Activated CD8-positive, alpha-beta memory T cell treated with anti-CD3 and anti-CD28 coated beads for 36 hours (primary cell): Measurements from ENCODE around the gene KCNE2. TPM values are rescaled to one million over a fixed set of nuclear protein-coding genes. Genes with fewer than 3 reads are reported as not detected.
"Not testable (repeated sequence)": the region's sequence is repeated elsewhere in the genome, so short reads cannot be mapped to it uniquely, and the experiment has no call there.

Experiments
- CTCF ChIA-PET: fragments of 350-600 bp; sonication (Branson Sonifier 250); formaldehyde crosslinking; loops from one replicate; lab custom pipeline; 2021; ENCODE audit warnings: antibody characterized with exemption; lab: Charles Lee
- POLR2A ChIA-PET: fragments of 350-600 bp; sonication (Branson Sonifier 250); formaldehyde crosslinking; loops from one replicate; lab custom pipeline; 2021; ENCODE audit warnings: antibody characterized with exemption; lab: Charles Lee
- total RNA-seq, 2 experiments: library from RNA; stranded (reverse); gene quantifications; one replicate each; pipeline ENCODE4 v1.2.3, GENCODE V29; 2021

KCNE2 gene
- total RNA-seq, 2 experiments from 2014 or later, result not detected

DNA sequence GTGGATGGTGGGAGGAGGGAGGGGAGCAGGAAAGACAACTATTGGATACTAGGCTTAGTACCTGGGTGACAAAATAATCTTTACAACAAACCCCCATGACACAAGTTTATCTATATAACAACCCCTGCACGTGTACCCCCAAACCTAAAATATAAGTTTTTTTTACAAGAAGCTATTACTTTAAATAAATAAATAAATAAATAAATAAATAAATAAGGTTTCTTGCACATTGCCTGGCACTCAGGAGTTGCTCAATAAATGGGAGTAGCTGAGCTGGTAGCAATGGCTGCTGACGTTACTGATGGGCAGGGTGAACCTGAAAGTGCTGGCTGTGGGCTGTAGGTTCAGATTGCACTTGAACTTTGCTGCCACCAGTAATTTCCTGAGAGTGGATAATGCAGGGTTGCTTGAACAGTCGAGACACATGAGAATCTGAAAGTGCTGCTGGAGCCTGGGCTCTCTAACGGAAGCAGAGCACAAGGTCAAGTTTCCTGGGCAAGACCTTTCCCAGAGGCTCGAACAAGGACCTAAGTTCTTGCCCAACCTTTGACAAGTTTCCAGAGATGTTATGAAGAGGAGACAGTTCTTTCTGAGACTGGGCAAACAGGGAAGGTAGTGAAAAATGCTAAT lies 14.8 kb upstream of the KCNE2 start:
- CTCF ChIA-PET, result interaction anchor here (0.5 to 7.6 kb wide), 9 partner anchors 10 to 425 kb away, joined by 3 to 70 read pairs (median 3); no protein-coding TSS in a partner anchor
- POLR2A ChIA-PET, result no interaction called here

DNA sequence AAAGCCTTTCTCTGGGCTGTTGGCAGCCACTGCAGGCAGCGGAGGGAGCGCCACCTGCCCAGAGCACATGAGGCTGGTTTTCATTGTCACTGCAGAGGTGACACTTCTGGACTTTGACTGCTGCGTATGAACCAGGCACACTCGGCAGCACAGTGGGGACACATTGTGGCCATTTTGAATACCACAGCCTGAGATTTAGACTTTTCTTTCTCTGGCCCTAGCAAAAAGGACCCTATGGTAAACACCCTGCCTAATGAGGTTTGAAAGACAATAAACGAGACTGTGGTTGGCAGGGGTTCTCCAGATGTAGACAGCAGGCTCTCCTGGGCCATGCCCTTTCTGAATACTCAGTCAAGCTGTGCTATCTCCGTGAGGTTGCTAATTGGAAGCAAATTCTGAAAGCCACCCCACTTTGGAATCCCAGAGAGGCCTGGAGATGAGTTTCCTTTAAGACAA lies 12.0 kb upstream of the KCNE2 start:
- ChIA-PET CTCF (interaction anchor here (1.4 to 7.6 kb wide), 2 partner anchors 288 to 428 kb away, joined by 3 to 70 read pairs; no protein-coding TSS in a partner anchor), POLR2A (no interaction called here)

DNA sequence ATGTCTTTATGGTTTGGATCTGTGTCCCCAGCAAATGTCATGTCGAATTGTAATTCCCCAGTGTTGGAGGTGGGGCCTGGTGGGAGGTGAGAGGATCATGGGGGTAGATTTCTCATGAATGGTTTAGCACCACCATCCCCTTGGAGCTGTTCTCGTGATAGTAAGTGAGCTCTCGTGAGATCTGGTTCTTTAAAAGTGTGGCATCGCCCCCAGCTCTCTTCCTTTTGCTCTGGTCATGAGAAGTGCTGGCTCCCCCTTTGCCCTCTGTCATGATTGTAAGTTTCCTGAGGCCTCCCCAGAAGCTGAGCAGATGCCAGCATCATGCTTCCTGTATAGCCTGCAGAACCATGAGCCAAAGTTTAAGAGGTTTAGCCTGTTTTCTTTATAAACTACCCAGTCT lies 11.2 kb upstream of the KCNE2 start:
- ChIA-PET CTCF (interaction anchor here (1.4 kb wide), 1 partner anchor 289 kb away, joined by 3 read pairs; no protein-coding TSS in a partner anchor), POLR2A (interaction anchor here (0.5 kb wide), 1 partner anchor 445 kb away, joined by 4 read pairs; no protein-coding TSS in a partner anchor)

DNA sequence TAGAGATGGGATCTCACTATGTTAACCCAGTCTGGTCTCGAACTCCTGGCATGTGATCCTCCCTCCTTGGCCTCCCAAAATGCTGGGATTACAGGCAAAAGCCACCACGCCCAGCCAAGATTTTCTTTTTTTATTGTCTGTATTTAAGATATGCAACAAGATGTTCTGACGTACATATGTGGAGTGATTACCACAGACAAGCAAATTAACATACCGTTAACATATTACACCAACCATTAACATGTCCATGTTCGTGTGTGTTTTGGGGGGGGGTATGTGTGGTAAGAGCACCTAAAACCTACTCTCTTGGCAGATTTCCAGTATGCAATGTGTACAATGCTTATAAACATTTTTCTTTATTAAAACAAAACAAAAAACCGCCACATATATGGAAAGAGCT lies 10.6 kb upstream of the KCNE2 start:
- CTCF ChIA-PET, result interaction anchor here (1.4 kb wide), 1 partner anchor 289 kb away, joined by 3 read pairs; no protein-coding TSS in a partner anchor
- POLR2A ChIA-PET, result interaction anchor here (0.5 kb wide), 1 partner anchor 445 kb away, joined by 4 read pairs; no protein-coding TSS in a partner anchor

DNA sequence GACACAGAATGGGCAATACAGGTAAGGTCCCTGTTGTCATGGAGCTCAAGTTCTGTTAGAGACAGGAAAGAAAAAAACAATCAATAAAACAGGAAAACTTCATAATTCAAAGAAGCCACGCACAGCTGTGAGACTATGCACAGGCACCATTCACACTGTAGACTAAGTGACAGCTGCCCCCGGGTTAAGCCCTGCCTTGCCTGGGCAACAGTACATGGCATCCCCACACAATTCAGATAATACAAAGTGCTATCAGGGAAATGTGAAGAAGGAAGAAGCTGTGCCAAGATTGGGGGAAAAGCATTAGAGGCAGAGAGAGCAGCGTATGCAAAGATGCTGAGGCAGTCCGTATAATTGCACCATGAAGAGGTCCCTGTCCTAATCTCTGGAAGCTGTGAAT lies 9.0 kb upstream of the KCNE2 start:
- CTCF ChIA-PET, result interaction anchor here (1.1 kb wide), 1 partner anchor 431 kb away, joined by 4 read pairs; no protein-coding TSS in a partner anchor
- POLR2A ChIA-PET, result no interaction called here

DNA sequence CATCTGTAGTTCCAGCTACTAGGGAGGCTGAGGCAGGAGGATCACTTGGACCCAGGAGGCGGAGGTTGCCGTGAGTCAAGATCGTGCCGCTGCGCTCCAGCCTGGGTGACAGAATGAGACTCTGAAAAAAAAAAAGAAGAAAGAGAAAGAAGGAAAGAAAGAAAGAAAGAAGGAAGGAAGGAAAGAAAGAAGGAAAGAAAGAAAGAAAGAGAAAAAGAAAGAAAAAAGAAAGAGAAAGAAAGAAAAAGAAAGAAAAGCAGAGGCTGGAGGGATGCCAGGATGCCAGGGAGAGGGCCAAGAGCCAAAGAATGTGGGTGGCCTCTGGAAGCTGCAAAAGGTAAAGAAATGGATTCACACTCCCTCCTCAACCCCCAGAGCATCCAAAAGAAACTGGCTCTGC lies 8.2 kb upstream of the KCNE2 start:
- ChIA-PET POLR2A (no interaction called here), CTCF (interaction anchor here (1.1 kb wide), 1 partner anchor 432 kb away, joined by 4 read pairs; no protein-coding TSS in a partner anchor)

DNA sequence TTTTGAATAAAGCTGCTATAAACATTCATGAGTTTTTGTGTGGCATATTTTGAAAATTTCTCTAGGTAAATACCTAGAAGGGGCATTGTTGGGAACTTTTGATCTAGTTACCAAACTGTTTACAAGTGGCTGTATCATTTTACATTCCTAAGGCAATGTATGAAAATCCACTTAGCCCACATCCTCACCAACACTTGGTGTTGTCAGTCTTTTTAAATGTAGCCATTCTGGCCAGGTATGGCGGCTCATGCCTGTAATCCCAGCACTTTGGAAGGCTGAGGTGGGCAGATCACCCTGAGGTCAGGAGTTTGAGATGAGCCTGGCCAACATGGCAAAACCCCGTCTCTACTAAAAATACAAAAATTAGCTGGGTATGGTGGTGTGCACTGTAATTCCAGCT lies 5.9 kb upstream of the KCNE2 start:
- CTCF ChIA-PET, result no interaction called here
- POLR2A ChIA-PET, result no interaction called here

DNA sequence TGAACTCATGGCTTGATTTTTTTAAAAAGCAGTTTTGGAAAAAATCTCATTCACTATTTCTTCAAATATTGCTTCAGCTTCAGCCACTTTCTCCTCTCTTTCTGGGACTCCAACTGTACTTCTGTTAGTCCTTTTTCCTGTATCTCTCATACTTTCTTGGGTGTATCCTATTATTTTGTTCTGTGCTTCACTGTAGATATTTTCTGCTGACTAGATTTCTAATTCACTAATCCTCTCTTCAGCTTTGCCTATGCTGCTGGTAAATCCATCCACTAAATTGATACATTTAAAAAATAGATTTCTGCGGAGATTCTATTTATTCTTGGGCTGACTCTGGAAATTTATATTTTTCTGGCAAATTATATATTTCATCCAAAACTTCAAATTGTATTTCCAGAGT lies 4.9 kb upstream of the KCNE2 start:
- ChIA-PET CTCF (interaction anchor here (2.2 kb wide), 1 partner anchor 10 kb away, joined by 7 read pairs; no protein-coding TSS in a partner anchor), POLR2A (no interaction called here)

DNA sequence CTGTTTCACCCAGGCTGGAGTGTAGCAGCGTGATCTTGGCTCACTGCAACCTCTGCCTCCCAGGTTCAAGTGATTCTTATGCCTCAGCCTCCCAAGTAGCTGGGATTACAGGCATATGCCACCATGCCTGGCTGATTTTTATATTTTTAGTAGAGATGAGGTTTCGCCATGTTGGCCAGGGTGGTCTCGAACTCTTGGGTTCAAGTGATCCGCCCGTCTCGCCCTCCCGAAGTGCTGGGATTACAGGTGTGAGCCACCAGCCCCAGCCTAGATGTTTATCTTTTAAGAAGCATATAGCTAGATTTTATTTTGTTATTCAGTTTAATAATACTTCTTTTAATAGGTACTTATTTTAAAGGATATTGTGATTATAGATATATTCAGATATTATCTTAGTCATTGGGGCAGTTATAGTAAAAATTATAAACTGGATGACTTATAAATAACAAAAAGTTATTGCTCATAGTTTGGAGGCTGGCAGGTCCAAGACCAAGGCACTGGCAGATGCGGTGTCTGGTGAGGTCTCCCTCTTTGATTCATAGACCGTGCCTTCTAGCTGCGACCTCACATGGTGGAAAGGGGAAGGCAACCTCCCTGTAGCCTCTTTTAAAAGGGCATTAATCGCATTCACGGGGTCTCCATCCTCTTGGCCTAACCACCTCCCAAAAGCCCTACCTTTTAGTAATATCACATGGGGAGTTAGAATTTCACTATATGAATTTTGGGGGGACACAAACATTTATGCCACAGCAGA lies 3.1 kb upstream of the KCNE2 start:
- ChIA-PET CTCF (interaction anchor here (1.1 to 2.2 kb wide), 2 partner anchors 12 to 436 kb away, joined by 3 to 7 read pairs; no protein-coding TSS in a partner anchor), POLR2A (no interaction called here)

DNA sequence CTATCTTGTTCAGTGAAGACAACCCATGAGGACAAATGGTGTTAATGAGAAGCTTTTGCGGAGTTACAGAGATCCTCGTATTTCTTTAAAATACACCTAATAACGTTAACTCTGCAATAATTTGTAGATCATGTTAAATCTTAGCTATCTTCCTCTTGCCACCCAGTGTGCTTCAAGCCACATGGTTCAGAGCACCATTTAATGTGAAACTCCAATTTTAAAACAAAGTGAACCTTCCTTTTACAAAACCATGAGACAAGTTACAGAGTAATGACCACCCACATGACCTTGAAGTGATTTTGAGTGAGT lies 1.7 kb upstream of the KCNE2 start:
- CTCF ChIA-PET, result interaction anchor here (1.0 to 1.9 kb wide), 8 partner anchors 14 to 438 kb away, joined by 3 to 10 read pairs (median 6); no protein-coding TSS in a partner anchor
- POLR2A ChIA-PET, result no interaction called here

DNA sequence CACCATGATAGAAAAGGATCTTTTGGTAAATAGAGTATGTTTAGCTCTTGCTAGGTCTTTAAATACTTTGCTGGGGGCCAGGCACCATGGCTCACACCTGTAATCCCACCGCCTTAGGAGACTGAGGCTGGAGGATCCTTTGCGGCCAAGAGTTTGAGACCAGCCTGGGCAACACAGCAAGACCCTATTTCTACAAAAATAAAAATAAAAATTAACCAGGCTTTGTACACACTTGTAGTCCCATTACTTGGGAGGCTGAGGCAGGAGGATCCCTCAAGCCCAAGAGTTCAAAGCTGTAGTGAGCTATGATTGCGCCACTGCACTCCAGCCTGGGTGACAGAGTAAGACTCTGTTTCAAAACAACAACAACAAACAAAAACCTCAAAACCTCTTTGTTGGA lies 1.1 kb upstream of the KCNE2 start:
- ChIA-PET POLR2A (no interaction called here), CTCF (interaction anchor here (0.9 to 1.9 kb wide), 9 partner anchors 15 to 438 kb away, joined by 3 to 10 read pairs (median 5); no protein-coding TSS in a partner anchor)

DNA sequence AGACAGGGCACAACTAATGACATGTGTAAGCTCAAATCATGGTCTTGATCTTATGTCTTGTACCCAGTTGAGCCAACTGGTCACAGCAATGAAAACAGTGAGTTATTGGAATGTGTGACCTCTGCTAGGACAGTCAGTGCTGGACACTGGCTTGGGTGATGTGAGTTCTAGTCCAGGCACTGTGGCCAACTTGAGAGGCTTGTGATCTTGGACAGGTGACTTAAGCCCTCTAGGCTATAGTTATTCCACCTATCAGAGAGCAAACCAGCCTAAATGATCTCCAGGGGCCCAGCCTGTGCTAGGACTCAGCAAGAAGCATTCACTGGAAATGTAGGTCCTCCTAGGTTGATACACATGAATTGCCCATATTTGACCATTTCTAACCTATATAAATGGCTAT lies 1.1 kb downstream of the KCNE2 start:
- CTCF ChIA-PET, result no interaction called here
- POLR2A ChIA-PET, result no interaction called here

DNA sequence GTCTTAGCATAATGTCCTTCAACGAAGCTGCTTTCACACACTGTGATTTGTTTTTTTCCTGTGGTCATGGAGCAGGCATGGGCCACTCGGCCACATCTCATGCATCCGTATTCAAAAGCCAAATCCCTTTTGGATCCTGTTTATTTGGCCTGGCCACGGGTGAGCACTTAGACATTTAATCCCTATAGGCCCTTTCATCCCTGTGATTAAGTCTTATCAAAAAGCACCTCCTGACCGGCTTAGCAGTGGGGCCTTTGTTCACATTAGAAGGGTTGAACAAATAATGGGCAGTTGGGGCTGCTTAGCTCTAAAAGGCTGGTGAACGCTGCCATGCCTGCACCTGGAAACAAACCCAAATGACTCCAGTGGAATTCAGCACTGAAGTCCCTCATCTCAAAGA lies 2.0 kb downstream of the KCNE2 start:
- POLR2A ChIA-PET, result no interaction called here

DNA sequence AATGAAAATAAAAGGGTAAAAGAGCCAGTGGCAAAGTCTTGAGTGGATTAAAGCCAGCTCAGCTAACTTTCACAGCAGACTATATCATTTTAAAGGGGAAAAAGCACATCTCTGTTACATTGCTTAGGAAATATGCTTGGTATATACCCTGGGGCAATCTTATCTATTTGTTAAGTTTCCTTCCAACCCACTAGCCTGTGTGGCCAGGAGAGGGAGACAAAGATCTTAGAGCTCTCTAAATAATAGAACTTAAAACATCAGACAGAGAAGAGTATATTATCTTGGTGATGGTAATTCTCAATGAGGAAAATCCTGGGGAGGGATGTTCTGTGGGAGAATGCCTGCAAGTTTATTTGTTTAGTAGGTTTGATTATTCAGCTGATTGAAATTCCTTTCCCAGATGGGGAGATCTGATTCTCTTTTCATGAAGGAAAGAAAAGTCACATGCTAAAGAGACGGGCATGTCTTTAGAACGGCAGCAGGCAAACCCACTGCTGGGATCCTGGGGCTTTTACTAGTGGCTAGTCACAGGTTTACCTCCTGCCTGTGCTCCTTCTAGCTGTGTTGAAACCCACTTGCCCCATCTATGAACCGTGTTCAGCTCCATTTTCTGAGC lies 3.6 kb downstream of the KCNE2 start:
- POLR2A ChIA-PET, result interaction anchor here (0.9 kb wide), 1 partner anchor 248 kb away, joined by 3 read pairs; no protein-coding TSS in a partner anchor
- CTCF ChIA-PET, result interaction anchor here (1.0 to 2.1 kb wide), 6 partner anchors 235 to 445 kb away, joined by 3 to 9 read pairs (median 3); no protein-coding TSS in a partner anchor

More for the DNA sequence above, 2.0 kb downstream of the KCNE2 start:
- CTCF ChIA-PET, result interaction anchor here (0.8 kb wide), 1 partner anchor 18 kb away, joined by 4 read pairs; no protein-coding TSS in a partner anchor

DNA sequence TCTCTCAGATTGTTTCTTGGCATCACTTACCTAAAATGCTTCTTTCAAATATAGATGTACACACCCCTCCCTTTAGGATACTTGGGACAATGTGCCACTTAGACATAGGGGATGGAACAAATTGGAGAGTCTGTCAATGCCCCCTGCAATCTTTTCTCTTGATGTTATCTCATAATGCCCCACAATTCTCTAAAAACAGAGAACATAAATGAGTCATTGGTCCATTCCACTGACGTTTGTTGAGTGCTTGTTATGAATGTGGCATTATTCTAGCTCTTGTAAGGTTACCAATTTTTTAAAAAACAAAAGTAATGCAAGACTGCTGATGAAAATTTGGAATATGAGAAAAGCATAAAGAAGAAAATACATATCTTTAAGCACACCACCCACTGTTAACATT lies 5.9 kb downstream of the KCNE2 start:
- ChIA-PET CTCF (no interaction called here), POLR2A (no interaction called here)

DNA sequence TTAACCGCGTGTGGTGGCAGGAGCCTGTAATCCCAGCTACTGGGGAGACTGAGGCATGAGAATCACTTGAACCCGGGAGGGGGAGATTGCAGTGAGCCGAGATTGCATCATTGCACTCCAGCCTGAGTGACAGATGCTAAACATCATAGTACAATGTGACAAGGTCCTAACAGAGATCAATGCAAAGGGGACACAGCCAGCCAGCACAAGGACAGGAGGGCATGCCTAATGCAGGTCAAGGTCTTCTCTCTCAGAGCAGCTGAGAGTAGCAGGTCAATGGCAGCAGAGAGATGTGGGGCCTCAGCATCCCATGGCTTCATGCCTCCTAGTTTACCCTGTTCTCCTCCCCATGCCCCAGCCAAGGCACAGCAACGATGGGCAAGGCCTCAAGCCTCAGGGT lies 8.5 kb downstream of the KCNE2 start:
- ChIA-PET CTCF (no interaction called here), POLR2A (no interaction called here)

DNA sequence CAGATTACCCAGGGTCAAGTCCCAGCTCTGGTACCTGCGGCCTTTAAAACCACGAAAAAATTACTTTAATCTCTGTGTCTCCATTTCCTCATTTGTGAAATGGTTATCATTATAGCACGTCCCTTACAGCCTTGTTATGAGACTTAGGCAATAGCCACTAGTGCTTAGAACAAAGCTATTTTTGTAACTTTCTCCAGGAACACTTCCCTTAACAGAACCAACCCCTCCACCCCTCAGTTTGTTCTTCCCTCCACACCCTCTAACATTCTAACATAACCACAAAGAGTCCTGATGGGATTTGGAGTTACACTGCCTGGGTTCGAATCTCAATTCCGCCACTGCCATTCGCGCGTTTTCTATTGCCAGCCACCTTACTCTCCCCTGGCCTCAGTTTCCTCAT lies 10.7 kb downstream of the KCNE2 start:
- CTCF ChIA-PET, POLR2A ChIA-PET: not testable (repeated sequence)

DNA sequence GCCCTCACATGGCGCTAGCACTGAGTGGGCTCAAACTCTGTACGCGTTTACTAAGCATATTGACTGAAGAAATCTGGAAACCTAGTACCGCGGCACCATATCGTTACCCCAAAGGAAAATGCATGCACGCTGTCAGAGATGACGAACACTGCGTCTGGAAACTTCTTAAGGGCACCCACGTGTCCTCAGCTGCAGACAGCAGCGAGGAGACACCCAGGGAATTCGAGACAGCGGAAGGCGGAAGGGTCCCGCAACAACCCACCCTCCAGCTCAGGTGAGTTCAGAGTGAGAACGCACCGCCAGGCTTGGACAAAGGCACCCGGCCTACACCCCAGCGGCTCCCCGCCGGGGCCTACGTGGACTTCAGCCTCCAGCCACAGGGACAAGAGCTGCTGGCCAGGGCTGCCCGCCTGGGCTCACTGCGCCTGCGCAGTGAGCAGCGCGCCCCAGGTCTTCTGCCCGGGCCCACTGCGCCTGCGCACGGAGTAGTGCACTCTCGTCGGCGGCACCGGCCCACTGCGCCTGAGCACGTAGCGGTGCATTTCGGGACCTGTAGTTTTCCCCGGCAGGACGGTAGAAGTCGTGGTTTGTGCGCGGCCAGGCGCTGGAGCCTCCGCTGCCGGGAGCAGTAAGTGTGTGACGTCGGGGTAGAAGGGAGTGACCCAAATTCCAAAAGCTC lies 11.3 kb downstream of the KCNE2 start, which contains the start of gene SMIM11:
Gene SMIM11 (plus strand): TSS at position 568 of the 679 bp plus-strand sequence. CDS start 3,998 bp downstream, outside the sequence.
- POLR2A ChIA-PET, CTCF ChIA-PET: not testable (repeated sequence)

DNA sequence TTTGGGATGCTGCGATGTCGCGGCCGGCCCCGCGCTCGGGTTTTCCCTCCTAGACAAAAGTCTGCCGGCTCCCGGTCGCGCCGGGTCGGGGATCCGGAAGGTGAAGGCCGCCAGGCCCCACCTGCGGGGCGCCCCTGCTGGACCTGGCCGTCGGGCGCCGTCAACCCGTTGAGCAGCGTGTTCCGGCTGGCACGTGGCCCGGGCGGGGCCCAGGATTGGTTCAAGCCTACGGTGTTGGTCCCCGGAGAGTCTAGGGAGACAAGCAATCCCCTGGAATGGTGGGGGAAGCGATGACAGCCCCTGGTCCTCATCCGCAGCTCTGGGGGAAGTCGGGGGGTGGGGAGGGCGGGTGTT lies 11.8 kb downstream of the KCNE2 start:
- POLR2A ChIA-PET, CTCF ChIA-PET: not testable (repeated sequence)
